Measurements from ENCODE around the gene DCC.

DNA sequence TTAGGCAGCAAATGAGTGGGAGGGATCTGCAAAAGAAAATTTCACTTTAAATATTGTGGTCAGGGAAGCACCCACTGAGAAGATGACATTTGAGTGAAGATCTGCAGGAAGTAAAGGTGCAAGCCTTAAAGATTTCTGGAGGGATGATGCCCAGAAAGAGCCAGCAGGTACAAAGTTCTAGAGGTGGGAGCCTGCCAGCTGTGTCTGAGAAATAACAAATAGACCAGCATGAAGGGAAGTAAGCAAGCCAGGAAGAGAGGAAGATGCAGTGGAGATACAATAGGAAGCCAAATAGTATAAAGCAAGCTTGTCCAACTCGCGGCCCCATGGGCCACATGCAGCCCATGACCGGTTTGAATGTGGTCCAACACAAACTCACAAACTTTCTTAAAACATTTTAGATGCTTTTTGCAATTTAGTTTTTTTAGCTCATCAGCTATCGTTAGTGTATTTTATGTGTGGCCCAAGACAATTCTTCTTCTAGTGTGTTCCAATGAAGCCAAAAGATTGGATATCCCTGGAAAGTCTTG lies 489.9 kb downstream of the DCC start:
- TF ChIP-seq CTCF (IDR thresholded peaks at IDR 0.05) (no peak), EP300 (IDR thresholded peaks at IDR 0.05) (no peak)

All from tibial nerve (tissue), 4 donors.